ENCODE data around the gene SYTL3. TPM values are rescaled to one million over a fixed set of nuclear protein-coding genes. Genes with fewer than 3 reads are reported as not detected.
A peak's percentile ranks its signal among the peaks of the same experiment; 100 is the strongest.

SYTL3 gene
- total RNA-seq, 1 experiment from 2014 or later: 7.7 TPM

DNA sequence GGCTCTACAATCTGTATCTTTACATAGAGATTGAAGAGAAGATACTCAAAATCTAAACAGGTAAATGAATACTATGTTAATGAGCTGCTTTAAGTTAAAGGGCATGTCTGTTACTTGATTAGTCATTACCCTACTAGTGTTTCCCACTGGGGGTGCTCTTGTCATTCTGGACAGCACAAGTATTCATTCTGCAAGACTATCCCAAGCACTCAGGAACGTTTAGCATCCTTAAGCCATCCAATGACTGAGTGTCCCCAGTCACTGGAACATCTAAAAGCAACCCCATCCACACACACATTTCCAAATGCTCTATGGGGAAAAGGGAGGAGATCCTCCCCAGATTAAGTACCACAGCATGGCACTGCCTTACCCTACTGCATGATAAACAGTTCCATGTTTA, 143.6 kb downstream of the SYTL3 start:
- DNase-seq (ENCODE audit: low read depth): peak; percentile 72

DNA sequence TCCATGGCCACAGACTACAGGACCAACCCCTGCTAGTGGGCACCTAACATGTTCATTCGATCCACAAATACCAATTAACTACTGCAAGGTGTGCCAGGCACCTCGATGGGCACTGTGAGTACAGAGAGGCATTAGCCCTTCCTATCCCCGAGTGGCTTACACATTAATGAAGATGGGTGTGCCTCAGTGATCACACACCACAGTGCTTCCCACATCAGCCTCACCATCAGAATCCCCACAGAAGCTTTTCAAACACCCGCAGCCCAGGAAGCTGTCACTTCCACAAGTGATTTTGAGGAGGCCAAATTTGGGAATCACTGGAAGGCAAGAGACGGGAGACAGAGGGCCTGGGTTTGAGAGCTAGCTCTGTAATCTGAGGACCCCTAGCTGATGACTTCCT, 145.7 kb downstream of the SYTL3 start:
- no peak for DNase-seq (ENCODE audit: low read depth)

DNA sequence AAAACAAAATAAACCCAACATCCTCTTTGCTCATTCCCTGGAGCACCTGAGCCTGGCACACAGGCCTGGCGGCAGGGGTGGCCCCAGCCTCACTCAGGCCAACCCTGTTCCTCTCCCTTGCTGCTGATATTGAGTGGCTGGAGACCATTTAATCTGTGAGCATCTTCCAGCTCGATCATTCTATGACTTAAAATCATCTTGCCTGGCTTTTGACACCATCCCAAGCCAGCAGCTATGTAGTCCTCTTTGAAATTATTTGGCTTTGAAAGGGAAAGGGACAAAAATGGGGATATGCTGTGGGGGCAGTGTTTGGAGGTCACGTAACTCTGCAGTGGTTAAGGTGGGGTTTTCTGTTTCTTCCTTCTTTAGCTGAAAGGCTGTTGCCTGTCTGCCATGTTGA, 146.5 kb downstream of the SYTL3 start:
- no peak for DNase-seq (ENCODE audit: low read depth)

DNA sequence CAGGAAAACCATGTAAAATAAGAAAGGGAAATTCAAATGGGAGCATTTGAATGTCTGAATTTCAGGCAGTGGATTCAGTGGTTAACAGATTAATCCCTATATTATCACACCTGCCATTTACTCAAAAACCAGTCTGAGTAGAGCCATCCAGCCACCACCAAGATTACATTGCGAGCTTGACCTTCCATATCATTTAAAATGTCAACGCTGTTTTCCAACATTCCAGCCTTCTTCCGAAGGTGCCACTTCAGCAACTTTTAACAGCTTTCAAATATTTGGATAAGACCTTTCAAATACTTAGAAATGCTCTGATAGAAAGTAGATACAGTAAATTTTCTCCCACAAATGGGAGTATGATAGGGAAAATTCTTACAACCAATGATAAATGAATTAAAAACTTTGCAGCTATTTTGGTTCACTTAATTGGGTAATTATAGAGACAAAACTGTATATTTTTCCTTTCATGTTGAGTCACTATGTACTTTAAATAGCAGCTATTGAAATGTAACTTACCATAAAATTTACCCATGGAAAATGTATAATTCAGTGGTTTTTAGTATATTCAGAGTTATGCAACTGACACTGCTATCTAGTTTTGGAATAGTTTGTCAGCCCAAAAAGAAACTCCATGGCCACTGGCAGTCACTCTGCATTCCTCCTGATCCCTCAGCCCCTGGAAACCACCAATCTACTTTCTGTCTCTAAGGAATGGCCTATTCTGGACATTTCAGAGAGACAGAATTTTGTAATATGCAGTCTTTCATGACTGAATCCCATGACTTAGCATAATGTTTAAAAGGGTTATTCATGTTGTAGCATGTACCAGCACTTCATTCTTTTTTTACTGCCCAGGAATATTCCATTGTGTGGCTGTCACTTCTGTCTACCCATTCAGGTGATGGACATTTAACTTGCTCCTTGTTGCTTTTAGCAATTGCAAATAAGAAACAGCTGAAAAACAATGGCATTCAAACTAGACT, 147.8 kb downstream of the SYTL3 start:
- peak; percentile 32 for DNase-seq (ENCODE audit: low read depth)

DNA sequence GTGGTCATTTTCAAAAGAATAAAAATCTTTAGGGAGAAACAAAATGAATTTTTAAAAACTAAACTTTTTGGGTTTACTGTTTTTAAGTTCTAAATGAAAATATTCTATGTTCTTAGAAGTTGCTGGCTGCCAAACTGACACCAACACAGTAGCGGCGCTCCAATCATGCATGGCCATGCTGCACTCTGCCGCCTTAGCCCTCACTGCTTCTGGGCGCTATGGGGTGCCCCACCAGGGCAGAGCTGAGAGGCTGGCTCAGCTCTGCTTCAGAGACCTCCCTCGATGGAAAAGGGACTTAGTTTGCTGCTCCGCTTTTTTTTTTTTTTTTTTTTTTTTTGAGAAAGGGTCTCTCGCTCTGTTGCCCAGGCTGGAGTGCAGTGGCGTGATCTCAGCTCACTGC, 148.5 kb downstream of the SYTL3 start:
- DNase-seq (ENCODE audit: low read depth): no peak

DNA sequence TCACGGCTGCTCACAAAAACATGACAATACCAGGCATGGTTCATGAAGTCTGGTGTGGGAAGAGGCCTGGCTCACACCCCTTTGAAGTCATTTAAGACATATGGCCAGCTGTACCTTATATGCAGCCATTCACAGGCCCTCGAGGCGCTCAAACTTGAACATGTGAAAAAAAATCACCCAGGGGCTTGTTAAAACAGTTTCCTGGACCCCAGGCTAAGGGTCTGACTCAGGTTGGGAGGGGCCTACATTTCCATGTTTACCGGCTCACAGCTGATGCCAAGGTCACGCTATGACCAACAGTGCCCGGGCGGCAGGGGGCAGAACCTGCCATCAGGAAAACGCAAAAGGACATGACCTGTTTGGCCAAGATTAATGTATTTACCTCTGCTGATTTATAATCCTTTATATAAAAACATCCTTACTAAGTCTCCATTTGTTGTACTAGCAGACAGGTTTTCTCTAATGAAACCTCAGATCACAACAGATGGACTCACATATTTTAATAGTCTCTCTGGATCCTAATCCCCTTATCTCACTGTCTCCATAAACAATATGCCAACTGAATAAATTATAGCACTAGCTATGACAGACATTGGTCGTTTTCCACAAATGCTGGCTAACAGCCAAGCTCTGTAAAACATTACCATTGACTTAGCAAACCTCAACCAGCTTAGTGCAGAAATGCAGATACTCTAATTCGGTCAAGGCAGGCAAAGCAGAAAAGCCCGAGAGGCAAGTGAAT, 149.4 kb downstream of the SYTL3 start:
- DNase-seq (ENCODE audit: low read depth): peak; percentile 94

DNA sequence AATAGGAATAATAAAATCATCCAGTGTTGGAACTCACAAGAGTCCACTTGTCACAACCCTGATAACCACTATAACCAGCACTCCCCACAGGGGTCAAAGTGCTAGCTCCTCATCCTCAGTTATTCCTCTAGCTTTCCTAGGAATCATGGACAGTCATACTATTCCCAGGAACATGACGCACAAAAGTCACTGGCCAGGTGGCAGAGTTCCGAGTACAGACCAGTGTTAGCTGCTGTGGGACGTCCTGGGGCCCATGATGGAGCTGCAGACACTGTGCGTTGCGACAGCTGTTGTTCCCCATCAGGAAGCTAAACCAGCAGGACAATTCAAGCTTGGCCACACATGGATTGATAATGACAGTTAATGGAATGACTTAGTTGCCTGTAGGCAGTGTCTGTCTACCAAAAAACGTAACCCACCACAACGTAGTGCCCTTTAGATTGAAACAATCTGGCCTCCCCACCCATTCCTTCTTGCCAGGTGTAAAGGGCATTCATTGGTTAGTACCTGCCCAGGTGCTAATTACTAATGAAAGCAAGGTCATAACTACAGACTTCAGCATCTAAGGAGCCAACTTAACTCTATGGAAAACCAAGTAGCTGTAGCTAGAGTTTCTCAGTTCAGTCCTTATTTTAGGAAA, 151.9 kb downstream of the SYTL3 start:
- no peak for DNase-seq (ENCODE audit: low read depth)

DNA sequence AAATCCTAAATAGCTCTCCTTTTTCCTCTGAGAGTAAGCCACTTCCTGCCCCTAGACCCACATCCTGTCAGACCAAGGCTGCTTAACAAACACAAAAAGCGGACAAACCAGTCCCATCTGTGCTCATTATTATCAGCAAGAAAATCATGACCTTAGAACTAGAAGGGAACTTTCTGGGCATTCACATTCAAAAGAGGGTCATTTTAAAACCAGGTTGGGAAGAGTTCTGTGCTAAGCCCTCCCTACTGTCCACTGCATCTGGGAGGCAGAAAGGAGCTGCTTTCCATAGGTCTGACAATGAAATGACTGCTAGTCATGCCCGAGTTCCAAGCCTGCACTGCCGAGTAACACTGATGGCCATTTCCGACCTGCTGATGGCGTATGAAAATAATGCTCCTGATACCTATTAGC, 153.9 kb downstream of the SYTL3 start:
- DNase-seq (ENCODE audit: low read depth): peak; percentile 54

DNA sequence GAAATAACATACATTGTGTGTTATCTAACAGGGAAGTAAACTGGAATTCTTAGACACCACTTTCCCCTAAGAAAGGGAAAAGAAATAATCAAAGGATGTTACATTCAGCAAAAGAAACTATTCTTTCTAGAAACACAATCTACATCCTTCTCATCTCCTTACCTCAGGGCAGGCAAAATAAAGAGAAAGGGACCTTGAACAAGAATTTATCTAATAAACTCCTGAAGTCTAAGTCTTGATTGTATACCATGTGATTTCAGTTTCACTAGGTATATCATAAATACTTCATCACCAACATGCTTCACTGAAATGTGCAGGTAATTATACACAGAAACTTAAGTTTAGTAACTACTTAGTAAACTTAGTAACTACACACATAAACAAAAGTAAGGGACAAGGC, 154.4 kb downstream of the SYTL3 start:
- DNase-seq (ENCODE audit: low read depth): no peak

DNA sequence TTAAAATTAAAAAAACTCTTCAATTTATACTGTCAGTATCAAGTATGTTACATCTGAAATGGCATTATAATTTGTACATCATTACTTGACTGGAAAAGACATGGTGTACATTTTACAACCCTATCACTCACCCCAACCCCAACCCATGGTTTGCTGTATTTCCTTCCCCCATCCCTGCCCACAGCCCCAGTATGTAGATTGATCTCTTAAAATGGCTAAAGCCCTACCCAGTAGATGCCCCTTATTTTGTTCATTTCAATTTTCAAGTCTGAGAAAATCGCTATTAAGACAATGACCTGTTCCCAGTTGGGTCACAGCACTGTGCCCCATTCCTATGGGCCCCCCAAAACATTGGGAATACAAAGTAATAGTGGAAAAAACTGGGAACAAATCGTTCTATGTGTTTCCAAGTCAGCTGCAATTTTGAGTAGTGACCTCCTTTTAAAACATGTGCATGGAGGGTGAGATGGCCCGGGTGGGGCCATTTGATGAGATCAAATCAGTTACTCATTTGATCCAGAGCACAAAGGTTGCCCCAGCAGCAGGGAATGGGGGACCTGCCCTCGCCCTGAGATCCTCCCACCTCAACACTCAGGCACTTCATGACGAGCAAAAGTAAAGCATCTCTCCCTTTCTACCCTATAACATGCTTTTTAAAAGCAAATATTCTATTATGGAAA, 156.0 kb downstream of the SYTL3 start:
- DNase-seq (ENCODE audit: low read depth): no peak

DNA sequence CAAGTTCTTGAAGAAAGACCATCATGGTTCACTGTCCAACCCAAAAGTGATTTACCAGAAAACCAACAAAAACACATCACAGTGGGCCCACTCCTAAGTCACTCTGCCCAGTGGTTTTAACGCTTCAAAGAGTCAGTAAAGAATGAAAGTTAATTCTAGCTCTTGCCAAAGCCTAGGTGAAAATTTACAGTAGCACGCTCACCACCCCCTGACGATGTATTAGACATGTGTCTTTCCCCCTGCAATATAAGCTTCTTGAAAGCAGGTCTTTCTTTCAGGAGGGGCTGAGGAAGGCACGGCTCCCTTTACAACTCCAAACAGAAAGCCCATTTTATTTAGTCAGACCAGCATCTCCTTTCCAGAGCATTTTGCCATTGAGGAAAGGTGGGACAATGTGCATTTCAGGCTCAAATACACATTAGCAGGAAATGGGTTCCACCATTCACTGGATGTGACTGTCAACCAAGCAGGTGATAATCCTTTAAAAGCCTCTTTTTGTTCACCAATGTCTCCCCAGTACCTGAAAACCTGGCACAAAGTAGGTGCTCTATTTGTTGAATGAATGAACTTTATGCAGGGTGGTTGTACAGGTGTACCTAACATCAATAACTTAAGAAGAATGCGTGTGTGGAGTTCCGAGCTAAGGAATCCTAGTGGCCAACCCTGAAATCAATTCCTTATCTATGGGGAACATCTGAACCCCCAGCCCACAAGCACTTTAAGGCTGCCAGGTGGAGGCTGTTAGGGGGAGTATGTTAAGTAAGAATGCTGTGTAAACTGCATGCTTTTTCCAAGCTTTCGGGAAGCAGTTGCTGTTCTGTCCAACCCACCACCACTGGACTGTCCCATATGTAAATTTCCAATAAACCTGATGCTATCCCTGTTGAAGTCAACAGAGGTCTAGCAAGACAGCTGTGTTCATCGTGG, 157.9 kb downstream of the SYTL3 start:
- no peak for DNase-seq (ENCODE audit: low read depth)

DNA sequence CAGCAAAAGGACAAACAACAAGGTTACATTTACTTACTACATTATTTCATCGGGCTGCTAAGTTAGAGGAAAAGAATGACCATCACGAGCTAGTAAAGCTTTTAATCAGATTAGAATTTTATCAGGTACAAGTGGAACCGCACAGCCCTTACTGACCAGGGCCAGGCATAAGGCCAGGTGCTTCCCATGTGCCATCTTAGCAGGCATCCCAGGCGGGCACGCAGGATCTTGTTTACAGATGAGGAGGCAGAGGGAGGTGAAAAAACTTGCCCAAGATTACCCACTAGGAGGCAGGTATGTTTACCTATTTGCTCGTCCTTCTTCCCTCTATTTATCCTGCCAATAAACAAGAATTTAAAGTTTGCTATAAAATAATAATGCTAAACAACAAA, 158.6 kb downstream of the SYTL3 start:
- no peak for DNase-seq (ENCODE audit: low read depth)

DNA sequence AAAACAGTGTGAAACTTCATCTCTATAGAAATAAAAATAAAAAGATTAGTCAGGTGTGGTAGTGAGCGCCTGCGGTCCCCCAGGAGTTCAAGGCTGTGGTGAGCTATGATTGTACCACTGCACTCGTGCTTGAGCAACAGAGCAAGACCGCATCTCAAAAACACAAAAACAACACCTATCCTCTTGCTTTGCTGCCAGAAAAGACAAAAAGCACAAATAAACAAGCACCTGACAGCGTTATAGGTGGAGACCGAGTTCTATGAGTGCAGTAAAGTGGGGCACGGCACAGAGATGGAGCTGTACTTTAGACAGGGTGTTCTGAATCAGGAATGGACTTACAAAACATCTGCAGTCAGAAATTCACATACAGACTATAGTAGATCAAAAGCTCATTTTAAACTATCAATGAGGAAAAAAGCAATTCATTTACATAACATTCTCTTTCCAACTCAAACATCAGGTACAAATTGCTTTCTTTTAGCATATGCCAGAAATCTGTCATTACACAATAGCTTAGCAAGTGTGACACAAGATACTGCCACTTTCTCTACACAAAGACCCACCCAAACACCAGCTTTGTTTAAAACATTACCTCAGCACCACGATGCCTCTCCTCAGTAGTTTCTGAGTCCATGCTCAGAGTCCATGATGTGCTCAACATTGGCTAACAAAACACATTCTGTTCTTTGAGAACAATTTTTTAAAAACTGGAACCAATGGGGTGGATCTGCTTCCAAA, 159.3 kb downstream of the SYTL3 start:
- no peak for DNase-seq (ENCODE audit: low read depth)

DNA sequence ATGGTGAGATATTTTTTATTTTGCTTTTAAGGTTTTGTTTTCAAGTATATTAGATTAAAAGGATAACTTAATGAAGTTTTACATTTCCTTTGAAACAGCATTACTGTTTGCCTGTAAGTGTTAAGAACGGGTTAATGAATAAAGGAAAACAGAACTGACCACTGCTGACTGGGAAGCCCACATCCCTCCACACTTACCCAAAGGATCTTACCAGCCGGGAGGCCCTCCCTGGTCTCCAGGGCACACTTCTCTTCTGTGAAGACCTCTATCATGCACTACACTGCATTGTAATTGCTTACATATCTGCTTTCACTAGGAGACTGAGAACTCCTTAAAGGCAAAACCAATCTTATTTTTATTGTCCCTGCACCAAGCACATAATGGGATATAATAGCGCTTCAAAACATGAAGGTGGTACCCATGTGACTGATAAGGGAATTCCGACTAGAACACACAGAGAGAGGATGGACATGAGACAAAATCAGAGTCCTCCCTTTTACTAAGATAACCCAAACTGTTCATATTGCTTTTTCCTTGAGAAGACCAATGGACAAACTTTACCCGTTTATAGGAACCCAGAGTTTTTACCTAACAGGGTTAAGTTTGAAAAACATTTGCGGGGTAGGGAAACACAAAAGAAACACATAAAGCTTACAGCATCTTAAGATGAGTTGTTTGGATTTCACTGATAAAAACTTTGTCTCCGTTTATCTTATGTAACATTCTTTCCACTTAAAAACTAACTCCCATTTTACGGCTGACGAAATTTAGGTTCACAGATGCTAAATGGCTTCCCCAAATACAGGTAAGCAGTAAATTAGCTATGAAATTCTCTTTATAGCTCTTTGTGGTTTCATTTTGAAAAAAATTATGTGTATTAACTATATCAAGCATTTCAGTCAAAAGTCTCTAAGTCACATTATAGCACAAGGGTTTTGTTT, 160.6 kb downstream of the SYTL3 start:
- no peak for DNase-seq (ENCODE audit: low read depth)

DNA sequence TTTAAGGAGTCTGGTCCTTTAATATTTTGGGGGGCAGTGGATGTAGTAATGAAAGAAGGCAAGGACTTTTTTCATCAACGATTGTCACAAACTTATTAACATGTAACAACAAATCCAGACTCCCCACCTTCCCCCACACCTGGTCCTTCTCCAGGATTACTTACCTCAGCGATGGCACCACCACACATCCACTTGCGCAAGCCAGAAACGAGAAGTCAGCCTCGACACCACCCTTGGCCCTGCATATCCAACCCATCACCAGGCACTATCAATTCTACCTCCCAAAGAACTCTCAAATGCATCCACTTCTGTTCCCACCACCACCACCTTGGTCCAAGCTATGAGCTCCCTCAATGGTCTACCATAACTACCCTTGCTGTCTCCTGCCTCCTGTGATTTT, 162.8 kb downstream of the SYTL3 start:
- no peak for DNase-seq (ENCODE audit: low read depth)

DNA sequence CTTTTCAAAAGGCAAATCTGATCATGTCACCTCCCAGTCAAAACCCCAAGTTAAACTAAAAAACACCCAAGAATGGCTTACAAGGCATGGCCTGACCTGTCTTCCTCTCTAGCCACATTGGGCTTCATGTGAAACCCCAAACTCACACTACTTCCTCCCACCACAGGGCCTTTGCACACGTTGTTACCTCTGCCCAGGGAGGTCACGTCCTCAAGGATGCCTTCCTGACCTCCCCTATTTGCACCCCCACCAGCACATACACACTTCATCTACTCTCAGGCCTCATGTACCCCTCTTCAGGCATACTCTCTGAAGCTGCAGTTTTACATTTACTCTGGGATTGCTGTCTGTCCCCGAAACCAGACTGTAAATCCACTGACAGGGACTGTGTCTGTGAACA, 163.2 kb downstream of the SYTL3 start:
- DNase-seq (ENCODE audit: low read depth): no peak

All from M059J (cell line).